GDM1 (cell line): ENCODE results near the gene FGFBP2.

Source experiments
- DNase-seq: peaks from one replicate; lab custom pipeline; 2025; lab: John Stamatoyannopoulos, UW

FGFBP2 gene, protein sequence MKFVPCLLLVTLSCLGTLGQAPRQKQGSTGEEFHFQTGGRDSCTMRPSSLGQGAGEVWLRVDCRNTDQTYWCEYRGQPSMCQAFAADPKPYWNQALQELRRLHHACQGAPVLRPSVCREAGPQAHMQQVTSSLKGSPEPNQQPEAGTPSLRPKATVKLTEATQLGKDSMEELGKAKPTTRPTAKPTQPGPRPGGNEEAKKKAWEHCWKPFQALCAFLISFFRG

DNA sequence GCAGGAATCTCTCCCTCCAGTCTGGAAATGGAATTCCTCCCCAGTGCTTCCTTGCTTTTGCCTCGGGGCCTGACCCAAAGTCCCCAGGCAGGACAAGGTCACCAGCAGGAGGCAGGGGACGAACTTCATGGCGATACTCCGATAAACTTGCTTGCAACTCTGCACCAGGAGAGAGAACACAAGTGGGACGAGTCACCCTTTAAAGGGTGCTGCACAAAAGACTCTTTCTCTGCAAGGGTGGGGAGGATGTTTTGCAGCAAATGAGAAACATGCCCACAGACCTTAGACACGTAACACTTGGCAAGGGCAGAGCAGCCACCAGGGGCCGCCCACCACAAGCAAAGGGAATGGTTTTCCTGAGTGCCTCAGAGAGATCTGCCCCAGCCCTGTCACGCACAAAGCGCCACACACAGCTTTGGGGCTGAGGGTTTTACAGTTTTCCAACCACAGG lies at the start of gene FGFBP2:
TSS of gene FGFBP2 (minus strand) at position 175 of the 451 bp plus-strand sequence. CDS start at position 129, 46 bp downstream.
- peak; percentile 65 for DNase-seq

GRCh38 chr4:16011173-16011572 lies 48.2 kb upstream of the FGFBP2 start:
- DNase-seq = no peak

DNA sequence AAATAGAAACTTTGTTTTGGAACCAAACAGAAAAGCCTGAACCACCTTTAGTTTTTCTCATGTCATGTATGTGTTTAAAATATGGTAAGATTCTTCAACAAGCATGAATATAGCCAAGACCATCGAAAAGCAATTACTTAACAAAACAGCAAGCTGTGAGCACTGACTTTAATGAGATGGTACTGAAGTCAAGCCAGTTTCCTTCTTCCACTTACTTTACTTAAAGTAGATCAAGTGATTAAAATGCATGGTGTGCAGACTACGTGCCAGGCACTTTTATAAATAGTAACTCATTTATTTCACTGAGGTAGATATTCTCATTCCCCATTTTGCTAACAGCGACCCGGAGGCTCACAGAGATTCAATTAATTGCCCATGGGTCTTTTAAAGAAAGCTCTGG lies 46.2 kb upstream of the FGFBP2 start:
- no peak for DNase-seq

- DNase-seq = no peak
Observed at GRCh38 chr4:16007471-16008095, 44.6 kb upstream of the FGFBP2 start.

- DNase-seq = no peak
Observed at GRCh38 chr4:16006771-16007446, 43.9 kb upstream of the FGFBP2 start.

DNA sequence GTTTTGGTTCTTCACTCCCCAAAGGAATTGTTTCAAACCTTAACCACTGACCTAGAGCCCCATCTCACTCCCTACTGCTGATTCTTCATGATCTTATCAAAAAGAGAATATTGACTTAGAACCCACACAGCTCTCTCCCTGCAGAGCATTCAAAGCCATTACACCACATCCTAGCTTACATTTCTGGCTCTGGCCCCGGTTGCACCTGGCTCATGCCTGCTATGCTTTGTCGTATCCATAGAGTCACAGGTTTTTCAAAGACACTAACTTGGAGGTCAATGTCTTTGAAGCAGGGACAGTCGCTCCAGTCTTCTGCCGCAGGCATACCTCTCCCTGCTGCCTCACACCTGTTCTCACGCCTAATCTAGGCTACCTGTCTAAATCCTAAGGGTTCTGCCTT lies 42.7 kb upstream of the FGFBP2 start:
- DNase-seq = no peak

DNA sequence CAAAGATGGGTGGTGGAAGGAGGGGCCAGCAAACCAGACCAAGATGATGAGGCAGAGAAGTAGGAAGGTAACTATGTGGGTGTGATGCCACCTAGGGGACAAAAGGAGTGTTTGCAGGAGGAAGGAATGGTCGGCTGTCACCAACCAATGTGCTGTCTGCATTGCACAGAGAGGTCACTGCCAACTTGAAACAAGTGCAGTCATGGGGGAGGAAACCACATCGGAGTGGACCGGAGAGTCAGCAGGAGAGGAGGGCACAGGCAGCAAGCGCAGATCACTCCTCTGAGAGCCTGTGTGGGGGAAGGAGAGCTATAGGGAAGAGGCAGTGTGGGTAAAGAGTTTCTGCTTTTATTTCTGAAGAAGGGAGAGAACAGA lies 38.5 kb upstream of the FGFBP2 start:
- DNase-seq = peak; percentile 78

- DNase-seq = no peak
Observed at GRCh38 chr4:16000708-16001483, 37.9 kb upstream of the FGFBP2 start.

DNA sequence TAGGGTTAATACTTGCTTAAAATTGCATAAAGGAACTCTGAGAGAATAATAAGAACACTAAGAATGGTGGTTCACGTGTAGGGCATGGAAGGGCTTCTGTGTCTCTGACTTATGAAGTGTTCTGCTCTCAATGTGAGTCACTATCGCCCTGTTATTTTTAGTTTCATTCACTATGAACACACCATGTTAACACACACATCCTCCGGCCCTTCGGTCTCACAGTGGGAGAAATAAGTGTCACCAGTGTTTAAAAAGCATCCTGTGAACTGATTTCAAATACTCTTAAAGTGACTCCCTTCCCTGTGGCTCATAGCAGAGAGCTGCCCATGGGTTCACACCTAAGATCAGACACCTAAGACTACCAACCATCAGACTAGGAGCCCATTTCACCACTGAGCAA lies 33.8 kb upstream of the FGFBP2 start:
- no peak for DNase-seq

DNA sequence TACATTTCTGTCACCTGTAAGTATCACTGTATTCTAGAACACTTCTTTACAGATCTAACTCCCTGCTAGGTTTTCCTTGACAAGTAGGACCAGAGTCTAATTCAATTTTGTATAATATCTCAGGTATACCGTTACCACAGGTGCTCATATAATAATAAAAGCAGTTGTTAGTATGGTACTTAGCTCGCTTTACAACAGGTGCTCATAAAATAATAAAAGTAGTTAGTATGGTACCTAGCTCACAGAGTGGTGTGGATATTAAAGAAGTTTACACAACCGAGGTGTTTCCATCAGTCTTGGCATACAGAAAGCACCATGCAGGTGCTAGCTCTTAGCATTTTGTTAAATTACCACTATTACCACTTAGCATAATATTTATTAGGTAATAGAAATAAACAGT lies 32.9 kb upstream of the FGFBP2 start:
- no peak for DNase-seq

DNA sequence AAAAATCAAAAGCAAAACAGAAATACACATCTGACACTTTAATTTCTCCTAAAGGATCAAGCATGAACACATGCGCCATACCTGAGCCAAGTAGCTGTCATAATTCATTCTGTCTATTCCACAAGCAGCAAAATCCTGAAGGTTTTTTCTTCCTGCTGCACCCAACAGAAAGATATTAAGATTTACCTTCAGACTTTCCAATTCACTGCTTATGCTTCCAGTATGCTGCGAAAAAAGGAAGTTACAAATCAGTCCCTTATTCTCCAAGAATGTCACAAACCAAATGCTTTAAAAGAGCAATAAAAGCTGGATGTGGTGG lies 29.2 kb upstream of the FGFBP2 start:
- DNase-seq = no peak

DNA sequence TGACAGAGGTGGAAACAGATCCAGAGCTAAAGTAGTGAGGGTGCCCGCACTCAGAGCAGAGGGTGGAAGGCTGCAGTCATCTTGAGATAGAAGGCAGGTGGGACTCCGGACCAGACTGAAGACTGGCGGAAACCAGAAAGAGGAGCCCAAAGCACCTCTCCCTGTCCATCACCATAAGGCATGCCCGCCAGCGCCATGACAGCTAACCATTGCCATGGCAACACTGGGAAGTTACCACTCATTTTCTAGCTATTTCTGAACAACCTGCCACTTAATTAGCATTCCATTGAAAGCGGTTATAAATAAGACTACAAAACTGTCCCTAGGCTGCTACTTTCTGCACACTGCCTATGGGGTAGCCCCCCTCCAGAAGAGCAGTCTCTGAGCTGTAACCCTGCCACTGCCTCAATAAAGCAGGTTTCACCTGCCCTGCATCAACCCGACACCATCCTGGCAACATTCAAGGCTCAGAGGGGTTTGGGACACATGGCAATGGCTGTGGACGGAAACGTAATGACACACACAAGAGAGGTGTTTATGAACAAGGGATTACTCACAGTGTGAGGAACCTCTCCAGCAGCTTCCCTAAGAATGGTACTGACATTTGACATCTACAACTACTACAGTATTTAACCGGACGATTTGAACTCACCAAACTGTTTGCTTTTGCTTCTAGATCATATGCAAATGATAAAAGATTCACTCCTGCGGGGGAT lies 27.8 kb upstream of the FGFBP2 start:
- DNase-seq = no peak

GRCh38 chr4:15989424-15989823 lies 26.4 kb upstream of the FGFBP2 start:
- DNase-seq = no peak

DNA sequence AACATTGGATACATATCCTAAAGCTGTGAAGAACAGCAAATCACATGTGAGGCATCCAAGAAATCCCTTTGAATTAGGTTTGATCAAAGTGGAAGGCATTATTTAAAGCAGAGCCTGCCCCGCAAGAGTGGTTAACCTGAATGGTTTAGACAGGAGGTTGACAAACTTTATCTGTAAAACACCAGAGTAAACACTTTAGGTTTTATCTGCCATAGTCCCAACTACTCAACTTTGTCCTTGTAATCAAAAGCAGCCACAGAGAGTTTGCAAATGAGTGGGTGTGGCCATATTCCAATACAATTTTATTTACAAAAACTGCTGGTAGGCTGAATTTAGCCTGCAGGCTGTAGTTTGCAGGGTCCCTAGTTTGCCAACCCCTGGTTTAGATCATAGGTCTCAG lies 25.2 kb upstream of the FGFBP2 start:
- no peak for DNase-seq

DNA sequence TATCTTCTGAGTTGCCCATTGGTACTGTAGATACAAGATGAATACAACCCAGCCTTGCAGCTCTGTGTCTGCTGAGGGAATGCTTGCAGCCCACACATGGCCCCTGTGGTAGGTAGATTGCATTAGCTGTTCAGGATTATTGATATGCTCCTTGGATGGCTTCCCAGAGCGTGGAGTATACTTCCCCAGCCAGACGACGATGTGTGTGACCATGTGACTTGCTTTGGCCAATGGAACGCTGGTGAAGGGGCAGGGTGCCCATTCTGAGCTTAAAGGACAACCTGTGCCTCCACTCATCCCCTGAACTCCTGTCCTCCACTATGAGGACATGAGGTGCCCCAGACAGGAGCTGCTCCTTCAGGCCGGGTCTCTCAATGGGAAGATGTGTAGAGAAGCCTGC lies 23.9 kb upstream of the FGFBP2 start:
- DNase-seq = no peak

DNA sequence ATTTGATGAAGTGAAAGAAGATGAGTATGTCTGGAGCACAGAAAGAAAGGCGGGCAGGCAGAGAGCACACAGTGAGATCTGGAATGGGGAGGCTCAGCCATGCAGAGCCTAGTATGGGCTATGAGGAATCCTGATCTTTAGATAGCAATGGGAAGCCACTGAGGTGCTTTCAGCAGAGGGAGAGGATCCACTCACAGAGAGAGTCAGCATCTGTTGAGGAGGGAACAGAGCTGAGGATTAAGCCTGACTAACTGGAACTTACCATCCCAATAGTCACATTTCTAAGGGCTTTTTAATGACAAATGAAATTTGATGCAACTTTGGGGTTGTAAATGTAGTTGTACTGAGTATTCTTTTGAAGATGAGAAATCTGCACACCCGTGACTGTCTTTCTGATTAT lies 20.6 kb upstream of the FGFBP2 start:
- DNase-seq = no peak

GRCh38 chr4:15982842-15983524 lies 20.0 kb upstream of the FGFBP2 start:
- no peak for DNase-seq

- no peak for DNase-seq
Observed at GRCh38 chr4:15976456-15977447, 13.8 kb upstream of the FGFBP2 start.

DNA sequence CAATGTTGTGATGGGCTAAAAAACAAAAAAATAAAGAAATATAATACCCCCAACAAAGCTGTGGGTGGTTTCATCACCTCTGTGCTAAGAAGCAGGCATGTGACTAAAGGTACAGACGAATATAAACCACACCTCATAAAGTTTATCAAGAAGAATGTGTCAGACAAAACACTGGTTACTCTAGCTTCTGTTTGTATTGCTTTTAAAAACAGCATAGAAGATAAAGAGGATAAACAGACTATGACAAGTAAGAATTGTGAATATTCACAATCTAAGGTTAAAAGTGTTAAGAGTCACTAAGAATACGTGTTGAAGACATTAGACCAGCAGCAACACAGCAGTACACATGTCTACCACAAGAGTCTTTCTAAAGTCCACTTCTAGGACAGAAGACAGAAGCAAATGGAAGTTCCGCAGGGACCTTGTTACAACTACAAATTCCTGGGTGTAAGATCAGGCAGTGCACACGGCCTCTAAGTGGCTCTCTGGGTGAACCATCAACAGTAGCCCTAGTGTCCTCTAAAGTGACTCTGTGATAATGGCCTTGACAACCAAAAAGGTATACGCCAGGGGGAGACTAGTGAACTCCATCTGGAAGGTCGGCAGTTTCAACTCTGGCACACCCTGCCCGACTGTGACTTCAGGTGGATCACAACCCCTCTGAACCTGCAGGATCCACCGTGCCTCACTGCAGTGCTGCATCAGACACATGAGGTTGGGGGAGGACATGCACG lies 8.3 kb upstream of the FGFBP2 start:
- no peak for DNase-seq
